NCI-H2029 treated with DMSO at 0.1 percent for 48 hours (cell line): Measurements from ENCODE around the gene PRR11.
"Not testable (repeated sequence)": the region's sequence is repeated elsewhere in the genome, so short reads cannot be mapped to it uniquely, and the experiment has no call there.

Experiments
- DNase-seq: peaks from one replicate; lab custom pipeline; 2025; lab: John Stamatoyannopoulos, UW

The PRR11 gene

DNA sequence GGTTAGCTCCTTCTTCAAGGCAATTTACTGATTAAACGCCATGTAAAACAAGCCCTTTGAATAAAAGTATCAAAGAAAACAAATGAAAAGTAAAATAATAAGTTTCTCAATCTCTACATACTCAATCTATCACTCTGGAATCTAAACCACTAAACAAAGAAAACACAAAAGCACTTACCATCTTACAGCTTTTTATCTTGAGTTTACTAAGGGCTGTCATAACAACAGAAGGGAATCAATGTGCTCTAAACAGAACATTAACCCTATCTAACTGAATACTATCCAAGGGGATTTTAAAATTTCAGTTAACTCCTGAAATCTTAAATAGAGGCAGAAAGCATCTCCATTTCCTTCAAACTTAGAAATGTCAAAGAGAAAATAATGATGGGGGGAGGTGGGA lies 4.0 kb upstream of the PRR11 start:
- no peak for DNase-seq

DNA sequence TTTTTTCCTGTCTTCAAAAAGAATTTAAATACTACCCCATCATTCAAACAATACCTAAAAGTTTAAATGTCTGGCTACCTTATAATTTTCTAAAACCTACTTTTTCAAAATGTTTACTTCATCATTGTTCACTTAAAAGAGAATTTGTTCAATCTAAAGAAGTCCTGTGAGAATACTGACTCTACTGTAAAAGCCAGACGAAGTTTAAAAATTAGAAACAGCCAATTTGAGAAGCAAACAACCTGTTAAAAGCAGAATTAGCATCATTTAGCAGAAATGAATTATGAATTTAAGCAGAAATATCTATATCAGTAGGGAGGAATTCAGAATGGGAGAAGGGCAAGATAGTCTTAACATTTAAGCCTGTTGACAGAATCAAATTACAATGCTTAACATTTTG lies 2.6 kb upstream of the PRR11 start:
- no peak for DNase-seq

DNA sequence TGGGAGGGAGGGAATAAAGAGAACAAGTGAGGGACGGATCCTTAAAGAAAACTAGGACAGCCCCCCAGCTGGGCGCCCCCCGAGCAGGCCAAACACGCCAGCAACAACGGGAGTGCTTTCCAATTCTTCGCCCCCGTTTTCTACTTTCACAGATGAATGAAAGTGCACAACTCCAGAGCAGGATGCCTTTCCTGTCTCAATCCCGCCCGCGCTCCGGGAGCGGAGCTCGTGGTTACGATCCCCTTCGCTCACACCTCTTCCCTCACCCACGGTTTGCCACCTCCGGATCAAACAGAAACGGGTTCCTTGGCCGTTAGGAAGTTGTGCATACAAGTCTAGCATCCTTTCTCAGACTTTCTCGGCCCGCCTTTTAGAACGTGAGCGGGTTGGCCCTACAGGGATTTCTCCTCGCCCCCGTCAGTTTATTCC lies 1.2 kb upstream of the PRR11 start:
- DNase-seq = no peak

DNA sequence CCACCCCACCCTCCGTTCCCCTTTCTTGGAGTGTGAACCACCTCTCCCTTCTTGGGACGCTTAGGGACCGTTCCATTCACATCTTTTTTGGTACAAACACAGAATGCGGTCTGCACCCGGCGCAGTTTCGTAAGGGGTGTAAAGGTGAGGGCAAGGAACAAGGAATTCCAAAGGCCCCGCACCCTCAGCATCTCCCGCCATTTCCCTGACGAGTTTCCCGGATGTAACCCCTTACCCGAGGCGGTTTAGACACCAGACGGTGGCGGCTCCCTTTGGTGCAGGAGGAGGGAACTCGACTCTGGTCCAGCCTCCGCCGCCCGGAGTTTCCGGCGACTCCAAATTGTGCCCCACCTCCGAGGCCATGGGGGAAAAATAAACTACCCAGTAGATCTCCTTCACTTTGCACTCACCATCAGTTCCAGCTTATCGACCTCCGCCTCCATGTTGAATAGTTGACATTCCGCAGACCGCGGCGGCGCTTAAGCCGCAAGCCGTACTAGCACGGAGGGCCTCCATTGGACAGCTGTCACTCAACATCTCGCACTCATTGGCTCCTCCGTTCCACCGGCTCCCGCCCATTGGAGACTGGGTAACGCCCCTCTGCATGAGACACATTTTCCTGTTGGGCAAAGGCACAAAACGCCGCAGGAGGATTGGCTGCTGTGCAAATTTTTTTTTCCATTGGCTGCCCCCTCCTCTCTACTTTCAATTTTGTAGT lies 666 bp upstream of the PRR11 start, which contains the start of gene SKA2:
Gene SKA2, minus strand, starts transcription at position 466 of the 718 bp plus-strand sequence. Its CDS starts 23 bp downstream, at position 443.
- peak; percentile 81 for DNase-seq

DNA sequence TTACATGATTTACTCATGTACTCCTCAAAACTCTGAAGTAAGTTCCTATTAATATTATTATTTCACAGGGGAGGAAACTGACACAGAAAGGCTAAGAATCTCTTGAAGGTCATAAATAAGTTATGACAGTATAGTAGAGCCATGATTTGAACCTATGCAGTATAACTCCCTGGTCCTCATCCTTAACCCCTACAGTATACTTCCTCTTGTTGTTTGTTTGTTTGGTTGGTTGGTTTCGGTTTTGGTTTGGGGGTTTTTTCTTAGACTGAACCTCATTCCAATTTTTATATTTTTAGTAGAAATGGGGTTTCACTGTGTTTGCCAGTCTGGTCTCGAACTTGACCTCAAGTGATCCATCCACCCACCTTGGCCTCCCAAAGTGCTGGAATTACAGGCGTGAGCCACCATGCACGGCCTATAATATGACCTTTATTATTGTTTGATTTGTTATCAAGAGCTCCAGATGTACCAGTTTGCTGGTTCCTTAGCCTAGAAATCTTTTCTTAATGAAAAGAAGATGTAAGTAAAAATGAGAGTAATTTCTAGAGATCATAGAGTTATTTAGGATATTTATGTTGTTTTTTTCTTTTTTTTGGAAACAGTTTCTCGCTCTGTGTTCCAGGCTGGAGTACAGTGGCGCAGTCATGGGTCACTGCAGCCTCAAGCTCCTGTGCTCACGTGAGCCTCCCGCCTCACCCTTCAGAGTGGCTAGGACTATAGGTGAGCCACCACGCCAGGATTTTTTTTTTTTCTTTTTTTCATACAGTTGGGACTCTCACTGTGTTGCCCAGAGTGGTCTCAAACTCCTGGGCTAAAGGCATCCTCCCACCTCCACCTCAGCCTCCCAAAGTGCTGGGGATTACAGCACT lies 4.8 kb downstream of the PRR11 start:
- DNase-seq = peak; percentile 38

DNA sequence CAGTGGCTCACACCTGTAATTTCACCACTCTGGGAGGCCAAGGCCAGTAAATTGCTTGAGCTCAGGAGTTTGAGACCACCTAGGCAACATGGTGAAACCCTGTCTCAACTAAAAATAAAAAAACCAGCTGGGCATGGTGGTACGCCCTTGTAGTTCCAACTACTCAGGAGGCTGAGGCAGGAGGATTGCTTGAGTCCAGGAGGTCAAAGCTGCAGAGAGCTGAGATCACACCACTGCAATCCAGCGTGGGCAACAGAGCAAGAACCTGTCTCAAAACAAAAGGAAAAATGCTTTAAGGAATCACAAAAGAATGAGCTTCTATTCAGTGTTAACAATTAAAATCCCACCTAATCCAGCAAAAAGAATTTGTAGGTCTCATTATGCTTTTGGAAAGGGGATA lies 5.9 kb downstream of the PRR11 start:
- DNase-seq = no peak

DNA sequence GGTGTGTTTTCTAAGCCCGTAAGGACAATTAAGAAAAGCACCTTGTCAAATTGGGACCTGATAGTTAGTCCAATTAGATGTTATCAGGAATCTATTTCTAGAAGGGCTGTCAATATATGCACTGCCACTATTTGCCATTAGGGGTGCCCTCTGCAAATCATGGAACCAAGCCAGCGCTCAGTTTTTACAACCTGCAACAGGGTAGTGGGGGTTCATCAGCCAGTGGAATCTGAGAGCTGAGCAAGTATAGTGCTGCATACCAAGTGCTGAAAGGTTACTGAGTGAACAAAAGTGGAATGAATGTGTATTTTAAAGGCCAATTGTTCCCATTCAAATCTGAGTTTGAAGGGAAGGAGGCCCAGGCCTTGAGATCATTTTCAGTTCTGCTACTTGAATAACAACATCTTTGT lies 10.4 kb downstream of the PRR11 start:
- DNase-seq = peak; percentile 47

DNA sequence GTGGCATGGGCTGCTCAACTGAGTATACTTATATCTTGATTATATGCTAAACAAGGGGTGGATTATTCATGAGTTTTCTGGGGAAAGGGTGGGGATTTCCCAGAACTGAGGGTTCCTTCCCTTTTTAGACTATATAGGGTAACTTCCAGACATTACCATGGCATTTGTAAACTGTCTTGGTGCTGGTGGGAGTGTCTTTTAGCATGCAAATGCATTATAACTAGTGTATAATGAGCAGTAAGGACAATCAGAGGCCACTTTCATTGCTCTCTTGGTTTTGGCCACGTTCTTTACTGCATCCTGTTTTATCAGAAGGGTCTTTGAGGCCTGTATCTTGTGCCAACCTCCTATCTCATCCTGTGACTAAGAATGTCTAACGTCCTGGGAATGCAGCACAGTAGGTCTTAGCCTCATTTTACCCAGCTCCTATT lies 12.0 kb downstream of the PRR11 start:
- no peak for DNase-seq

DNA sequence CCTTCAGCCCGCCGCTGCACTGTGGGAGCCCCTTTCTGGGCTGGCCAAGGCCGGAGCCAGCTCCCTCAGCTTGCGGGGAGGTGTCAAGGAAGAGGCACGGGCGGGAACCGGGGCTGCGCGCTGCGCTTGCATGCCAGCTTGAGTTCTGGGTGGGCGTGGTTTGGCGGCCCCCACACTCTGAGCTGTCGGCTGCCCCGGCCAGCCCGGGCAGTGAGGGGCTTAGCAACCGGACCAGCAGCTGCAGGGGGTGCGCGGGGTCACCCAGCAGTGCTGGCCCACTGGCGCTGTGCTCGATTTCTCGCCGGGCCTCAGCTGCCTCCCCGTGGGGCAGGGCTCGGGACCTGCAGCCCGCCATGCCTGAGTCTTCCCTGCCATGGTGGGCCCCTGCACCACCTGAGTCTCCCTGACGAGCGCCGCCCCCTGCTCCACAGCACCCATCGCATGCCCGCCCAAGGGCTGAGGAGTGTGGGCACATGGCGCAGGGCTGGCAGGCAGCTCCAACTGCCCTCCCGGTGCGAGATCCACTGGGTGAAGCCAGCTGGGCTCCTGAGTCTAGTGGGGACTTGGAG lies 17.0 kb downstream of the PRR11 start:
- DNase-seq = no peak

DNA sequence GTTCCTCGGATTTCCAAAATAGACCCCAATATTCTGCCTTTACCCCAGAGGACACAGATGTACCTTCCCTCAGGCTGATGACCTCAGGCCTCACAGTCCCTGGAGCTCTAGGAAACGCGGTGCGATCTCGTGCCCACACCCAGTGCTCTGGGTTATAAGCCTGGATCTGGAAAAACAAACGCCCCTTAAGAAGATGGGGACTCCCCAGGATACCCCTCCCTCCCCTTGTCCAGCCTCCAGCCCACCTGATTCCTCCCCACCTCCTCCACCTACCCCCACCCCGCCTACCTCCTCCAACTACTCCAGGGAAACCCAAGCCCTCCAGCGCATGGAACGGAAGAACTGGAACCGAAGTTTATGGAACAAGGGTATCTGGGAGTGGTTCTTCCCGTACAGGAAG lies 19.1 kb downstream of the PRR11 start:
- DNase-seq = no peak

DNA sequence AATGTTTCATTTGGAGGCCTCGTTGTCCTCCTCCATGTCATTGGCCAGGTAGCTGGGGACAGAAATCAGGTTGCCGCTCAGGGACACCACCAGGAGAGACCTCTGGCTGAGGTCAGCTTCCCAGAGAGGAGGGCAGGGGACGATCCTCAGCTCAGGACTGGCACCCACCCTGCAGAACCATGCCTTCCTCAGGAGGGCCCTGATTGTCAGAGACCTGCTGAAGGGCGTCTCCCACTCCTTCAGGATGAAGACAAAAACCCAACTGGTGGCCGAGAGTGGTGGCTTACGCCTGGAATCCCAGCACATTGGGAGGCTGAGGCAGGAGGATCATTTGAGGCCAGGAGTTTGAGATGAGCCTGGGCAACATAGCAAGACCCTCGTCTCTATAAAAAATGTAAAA lies 19.5 kb downstream of the PRR11 start:
- no peak for DNase-seq

DNA sequence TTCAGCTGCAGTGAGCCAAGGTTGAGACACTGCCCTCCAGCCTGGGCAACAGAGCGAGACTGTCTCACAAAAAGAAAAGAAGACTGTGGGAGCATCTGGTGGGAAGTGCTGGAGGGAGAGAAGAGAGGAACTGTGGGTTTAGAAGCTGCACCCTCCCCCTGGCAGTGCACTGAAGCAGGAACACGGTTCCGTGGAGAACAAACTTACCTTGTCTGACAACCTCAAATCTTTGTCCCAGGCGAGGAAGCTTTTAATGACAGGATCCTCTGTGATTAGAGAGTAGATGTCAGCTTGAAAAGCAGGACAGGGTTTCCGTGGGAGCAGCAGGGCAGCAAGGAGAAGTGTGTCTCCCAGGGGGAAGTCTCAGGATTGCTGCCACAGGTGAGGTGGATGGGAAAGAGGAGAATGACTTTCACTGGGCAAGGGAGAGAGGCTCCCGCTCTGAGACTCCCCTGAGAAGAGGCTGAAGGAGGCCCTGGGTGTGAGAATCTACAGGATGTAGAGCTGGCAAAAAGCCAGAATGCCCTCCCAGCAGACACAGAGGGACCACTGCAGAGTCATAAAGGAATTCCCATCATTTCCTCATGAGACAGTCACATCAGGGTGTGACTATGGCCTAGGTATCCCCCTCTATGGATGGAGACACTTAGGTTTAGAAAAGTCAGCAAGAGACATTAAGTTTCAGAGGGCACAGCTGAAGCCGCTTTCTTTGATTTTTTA lies 22.9 kb downstream of the PRR11 start:
- no peak for DNase-seq

DNA sequence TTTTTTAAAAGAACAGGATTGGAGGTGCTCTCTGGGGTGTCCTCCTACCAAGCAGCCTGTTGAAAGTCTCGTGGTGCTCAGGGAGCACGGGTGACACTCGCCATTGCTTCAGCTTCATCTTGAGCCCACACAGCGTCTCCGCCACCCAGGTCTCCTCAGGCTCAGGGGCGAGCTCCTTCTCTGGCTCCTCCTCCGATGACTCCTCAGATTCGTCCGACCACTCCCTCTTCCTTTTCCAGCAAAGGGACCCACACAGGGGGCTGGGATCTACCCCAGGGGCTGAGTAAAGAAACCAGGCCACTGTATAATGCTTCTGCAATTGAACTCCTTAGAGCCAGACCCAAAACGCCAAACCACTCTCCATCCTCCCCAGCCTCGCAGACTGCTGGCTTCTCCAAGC lies 24.1 kb downstream of the PRR11 start:
- not testable (repeated sequence) for DNase-seq

DNA sequence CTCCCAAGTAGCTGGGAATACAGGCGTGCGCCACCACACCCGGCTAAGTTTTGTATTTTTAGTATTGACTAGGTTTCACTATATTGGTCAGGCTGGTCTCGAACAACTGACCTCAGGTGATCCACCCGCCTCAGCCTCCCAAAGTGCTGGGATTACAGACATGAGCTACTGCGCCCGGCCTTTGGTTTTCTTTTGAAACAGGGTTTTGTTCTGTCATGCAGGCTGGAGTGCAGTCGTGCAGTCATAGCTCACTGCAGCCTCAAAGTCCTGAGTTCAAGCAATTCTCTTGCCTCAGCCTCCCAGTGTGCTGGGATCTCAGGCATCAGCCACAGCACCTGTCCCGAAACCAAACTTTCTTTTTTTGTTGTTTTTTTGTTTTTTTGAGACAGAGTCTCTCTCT lies 25.1 kb downstream of the PRR11 start:
- no peak for DNase-seq

DNA sequence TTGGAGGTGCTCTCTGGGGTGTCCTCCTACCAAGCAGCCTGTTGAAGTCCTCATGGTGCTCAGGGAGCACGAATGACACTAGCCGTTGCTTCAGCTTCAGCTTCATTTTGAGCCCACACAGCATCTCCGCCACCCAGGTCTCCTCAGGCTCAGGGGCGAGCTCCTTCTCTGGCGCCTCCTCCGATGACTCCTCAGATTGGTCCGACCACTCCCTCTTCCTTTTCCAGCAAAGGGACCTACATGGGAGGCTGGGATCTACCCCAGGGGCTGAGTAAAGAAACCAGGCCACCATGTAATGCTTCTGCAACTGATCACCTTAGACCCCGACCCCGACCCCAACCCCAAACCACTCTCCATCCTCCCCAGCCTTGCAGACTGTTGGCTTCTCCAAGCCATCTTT lies 25.9 kb downstream of the PRR11 start:
- no peak for DNase-seq

DNA sequence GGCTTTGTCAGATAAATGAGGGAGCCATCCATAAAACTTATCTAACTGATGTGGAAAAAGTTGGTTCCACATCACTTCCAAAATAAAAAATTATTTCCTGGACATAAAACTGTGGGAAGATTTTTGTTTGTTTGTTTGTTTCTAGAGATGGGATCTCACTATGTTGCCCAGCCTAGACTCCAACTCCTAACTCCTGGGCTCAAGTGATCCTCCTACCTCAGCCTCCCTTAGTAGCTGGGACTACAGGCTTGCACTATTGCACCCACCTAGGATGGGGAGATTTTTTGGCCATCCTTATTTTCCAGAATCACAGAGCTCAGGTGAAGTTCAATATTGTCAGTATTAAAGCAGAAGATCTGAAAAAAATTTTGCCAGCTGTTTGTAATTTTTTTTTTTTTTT lies 30.5 kb downstream of the PRR11 start:
- DNase-seq = no peak

DNA sequence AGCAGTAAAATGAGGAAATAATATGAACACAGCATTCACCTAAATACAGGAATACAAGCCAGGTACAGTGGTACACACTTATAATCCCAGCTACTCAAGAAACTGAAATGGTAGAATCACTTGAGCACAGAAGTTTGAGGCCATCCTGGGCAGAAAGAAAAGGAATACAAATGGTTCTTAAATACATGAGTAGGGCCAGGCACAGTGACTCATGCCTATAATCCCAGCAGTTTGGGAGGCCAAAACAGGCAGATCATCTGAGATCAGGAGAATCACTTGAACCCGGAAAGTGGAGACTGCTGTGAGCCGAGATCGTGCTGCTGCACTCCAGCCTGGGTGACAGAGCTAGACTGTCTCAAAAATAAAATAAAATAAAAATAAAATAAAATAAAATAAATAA lies 31.3 kb downstream of the PRR11 start:
- DNase-seq = no peak

DNA sequence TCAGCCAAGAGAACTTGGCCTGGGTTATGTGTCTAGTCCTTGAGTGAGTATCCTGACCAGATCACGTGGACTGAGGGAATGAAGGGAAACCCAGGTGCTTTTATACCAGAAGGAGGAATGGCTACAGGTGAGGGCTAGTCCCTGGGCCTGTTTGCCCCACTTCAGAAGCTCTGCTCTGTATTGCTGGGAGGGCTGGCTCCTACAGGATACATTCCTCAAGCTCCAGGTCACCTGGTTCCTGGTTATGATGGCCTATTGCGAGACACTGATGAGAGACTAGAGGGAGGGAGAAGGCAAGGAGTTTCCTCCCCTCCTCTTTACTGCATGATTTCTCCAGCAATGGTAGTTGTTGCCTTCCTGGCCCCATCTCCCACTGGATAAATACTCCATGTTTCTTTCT lies 35.3 kb downstream of the PRR11 start:
- no peak for DNase-seq

DNA sequence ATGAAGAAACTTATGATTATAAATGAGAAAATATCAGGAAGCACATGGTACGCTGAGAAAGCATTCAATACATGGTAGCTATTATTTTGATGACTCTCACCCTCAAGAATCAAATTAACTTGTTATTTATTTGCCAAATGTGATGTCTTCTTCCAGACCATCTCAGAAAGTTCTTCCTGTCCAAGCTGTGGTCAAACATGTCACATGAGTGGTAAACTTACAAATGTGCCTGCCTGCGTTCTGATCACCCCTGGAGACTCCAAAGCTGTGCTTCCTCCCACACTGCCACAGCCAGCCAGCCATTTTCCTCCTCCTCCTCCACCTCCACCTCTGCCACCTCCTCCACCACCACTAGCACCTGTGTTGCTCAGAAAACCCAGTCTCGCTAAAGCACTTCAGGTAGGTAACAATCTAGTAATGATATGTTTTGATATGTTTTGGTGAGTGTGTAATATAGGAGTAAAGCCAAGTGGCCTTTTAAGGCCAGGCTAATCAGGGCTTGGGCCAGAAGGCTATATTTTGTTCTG lies 37.9 kb downstream of the PRR11 start:
- no peak for DNase-seq

DNA sequence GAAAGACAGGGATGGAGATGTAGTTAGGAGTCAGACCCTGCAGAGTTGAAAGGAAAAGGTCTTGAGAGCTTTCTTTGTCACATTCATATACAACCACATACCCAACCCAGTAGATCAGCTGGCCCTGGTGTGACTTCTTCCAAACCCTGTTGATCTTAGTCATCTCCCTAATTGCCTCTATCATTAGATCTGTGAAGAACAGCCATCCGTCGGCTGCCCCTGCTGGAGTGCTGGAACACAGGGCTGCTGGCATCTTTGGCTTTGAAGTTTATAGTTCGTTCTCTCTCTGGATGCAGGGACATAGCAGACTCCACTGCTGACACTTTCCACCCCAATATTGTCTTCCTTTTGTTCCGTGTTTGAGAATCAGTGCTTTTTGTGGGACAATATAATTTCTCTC lies 43.9 kb downstream of the PRR11 start:
- no peak for DNase-seq

DNA sequence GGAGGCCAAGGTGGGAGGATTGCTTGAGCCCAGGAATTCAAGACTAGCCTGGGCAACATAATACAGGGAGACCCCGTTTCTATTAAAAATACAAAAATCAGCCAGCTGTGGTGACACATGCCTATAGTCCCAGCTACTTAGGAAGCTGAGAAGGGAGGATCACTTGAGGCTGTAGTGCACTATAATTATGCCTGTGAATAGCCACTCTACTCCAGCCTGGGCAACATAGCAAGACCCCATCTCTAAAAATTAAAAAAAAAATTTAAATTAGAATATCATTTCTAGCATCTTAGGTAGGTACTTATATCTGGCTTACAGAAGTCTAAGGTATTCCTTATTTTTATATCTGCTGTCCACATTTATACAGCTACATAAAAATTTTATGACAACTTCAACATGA lies 46.8 kb downstream of the PRR11 start:
- no peak for DNase-seq

DNA sequence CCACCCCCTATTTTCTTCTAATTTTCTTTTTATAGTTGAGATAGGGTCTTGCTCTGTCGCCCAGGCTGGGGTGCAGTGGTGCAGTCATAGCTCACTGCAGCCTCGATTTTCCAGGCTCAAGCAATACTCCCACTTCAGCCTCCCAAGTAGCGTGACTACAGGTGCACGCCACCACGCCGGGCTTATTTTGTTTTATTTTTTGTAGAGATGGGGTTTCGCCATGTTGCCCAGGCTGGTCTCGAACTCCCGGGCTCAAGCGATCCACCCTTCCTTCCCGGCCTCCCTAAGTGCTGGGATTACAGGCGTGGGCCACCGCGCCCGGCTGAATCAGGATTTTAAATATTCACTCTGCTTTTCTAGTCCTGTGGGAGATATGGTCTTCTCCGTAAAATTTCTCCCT lies 63.8 kb downstream of the PRR11 start:
- DNase-seq = no peak
